ENCODE data around the gene HNRNPR. TPM values are rescaled to one million over a fixed set of nuclear protein-coding genes. Genes with fewer than 3 reads are reported as not detected.

Gene HNRNPR
- 145 to 210 TPM (median 158 TPM) in 5 replicates for total RNA-seq (2022; extraction: Qiagen RNA extraction)

GRCh38 chr1:23344111-23344986 is at the start of gene HNRNPR:
Gene HNRNPR (minus strand): TSS chr1:23344284. CDS start chr1:23341008, 3,276 bp downstream.

GRCh38 chr1:23369335-23370013 is 25.4 kb upstream of the HNRNPR start, which contains the start of gene ZNF436:
Gene ZNF436 (minus strand): TSS chr1:23369836. CDS start chr1:23368005, 1,831 bp downstream.

Other genes with a start within 250 kb of the HNRNPR start
- 17.4 to 26.1 TPM (median 18.8 TPM) in 5 replicates for gene LUZP1, start 175.4 kb downstream of the HNRNPR start, total RNA-seq (2022; extraction: Qiagen RNA extraction)
- 11.3 to 13.1 TPM (median 12.0 TPM) in 5 replicates for gene HTR1D, start 126.8 kb downstream of the HNRNPR start, total RNA-seq (2022; extraction: Qiagen RNA extraction)
- 4.8 to 5.9 TPM (median 5.0 TPM) in 5 replicates for gene ZNF436, start 25.6 kb upstream of the HNRNPR start, total RNA-seq (2022; extraction: Qiagen RNA extraction)
- gene TCEA3, start 80.5 kb upstream of the HNRNPR start, total RNA-seq (2022; extraction: Qiagen RNA extraction): 0.34 to 0.70 TPM (median 0.62 TPM) in 5 replicates
- gene ASAP3, start 139.9 kb upstream of the HNRNPR start, total RNA-seq (2022; extraction: Qiagen RNA extraction): 6.1 to 8.3 TPM (median 7.0 TPM) in 5 replicates
- gene E2F2, start 186.9 kb upstream of the HNRNPR start, total RNA-seq (2022; extraction: Qiagen RNA extraction): 2.4 to 2.8 TPM (median 2.6 TPM) in 5 replicates
- gene ID3, start 215.2 kb upstream of the HNRNPR start, total RNA-seq (2022; extraction: Qiagen RNA extraction): 282 to 417 TPM (median 393 TPM) in 5 replicates